Gastroesophageal sphincter (tissue), 4 donors: ENCODE measurements around the gene ISCA2. TPM values are rescaled to one million over a fixed set of nuclear protein-coding genes. Genes with fewer than 3 reads are reported as not detected.
"Not testable (repeated sequence)": the region's sequence is repeated elsewhere in the genome, so short reads cannot be mapped to it uniquely, and the experiment has no call there.

ENCODE experiments used
- ATAC-seq: fragments of 150-250 bp; one replicate; pipeline ENCODE4 v1.9.1; 2016; ENCODE audit warnings: mild to moderate bottlenecking, moderate library complexity
- H3K27ac ChIP-seq, 4 donors: fragments of 200-600 bp; sonication (generic) in 3 of 4; 1 replicate in 3 of 4; 2 replicates in 1 of 4; pipeline ENCODE4 v1.5.1; 2016 to 2019
- H3K27me3 ChIP-seq: fragments of 200-600 bp; sonication (generic); one replicate; pipeline ENCODE4 v1.5.1; 2019
- H3K36me3 ChIP-seq, 2 donors: fragments of 200-600 bp; sonication (generic); one replicate each; pipeline ENCODE4 v1.5.1; 2019; ENCODE audit warnings: control low read depth in 1 of 2
- H3K4me1 ChIP-seq, 3 donors: fragments of 200-600 bp; sonication (generic); 1 replicate in 2 of 3; 2 replicates in 1 of 3; pipeline ENCODE4 v1.5.1; 2016 to 2019; ENCODE audit warnings: control low read depth in 2 of 3
- H3K4me3 ChIP-seq, 2 donors: fragments of 200-600 bp; sonication (generic); one replicate each; pipeline ENCODE4 v1.5.1; 2019; ENCODE audit warnings: mild to moderate bottlenecking in 1 of 2, moderate library complexity in 1 of 2
- H3K9me3 ChIP-seq, 3 donors: fragments of 200-600 bp; sonication (generic); one replicate each; pipeline ENCODE4 v1.5.1; 2017 to 2019; ENCODE audit warnings: control low read depth in 2 of 3
- EP300 ChIP-seq: sonication (generic); formaldehyde crosslinking; IDR thresholded peaks from one replicate; pipeline ENCODE4 v1.6.1; 2017; ENCODE audit warnings: antibody characterized with exemption, mild to moderate bottlenecking
- POLR2A ChIP-seq, 2 donors: fragments of 450-650 bp; IDR thresholded peaks; one replicate each; pipeline ENCODE4 v1.6.1; 2017; ENCODE audit warnings: antibody characterized with exemption in 2 of 2, mild to moderate bottlenecking in 2 of 2, moderate library complexity in 1 of 2
- POLR2AphosphoS5 ChIP-seq: sonication (generic); formaldehyde crosslinking; IDR thresholded peaks from one replicate; pipeline ENCODE4 v1.6.1; 2017; ENCODE audit warnings: antibody characterized with exemption
- WGBS, 2 donors: methylation state at CpG; one replicate each; pipeline ENCODE4 v1.1.5; 2018; ENCODE audit warnings: low coverage in 1 of 2; 5-methylcytosine and 5-hydroxymethylcytosine counted together
- total RNA-seq, 4 donors: library from RNA; depleted of rRNA; stranded (reverse); fragments of >200 nt; gene quantifications; one replicate each; pipeline ENCODE4 v1.1.0, GENCODE V29; 2016
- TF ChIP-seq, protein P1 (sequence below), 4 experiments: fragments of 200-600 bp in 2 of 4; fragments of 450-650 bp in 2 of 4; sonication (generic) in 1 of 4; IDR thresholded peaks; one replicate each; pipeline ENCODE4 v1.5.1; 2017 to 2019; ENCODE audit warnings: antibody characterized with exemption in 4 of 4, mild to moderate bottlenecking in 2 of 4, moderate library complexity in 2 of 4

Gene ISCA2, protein sequence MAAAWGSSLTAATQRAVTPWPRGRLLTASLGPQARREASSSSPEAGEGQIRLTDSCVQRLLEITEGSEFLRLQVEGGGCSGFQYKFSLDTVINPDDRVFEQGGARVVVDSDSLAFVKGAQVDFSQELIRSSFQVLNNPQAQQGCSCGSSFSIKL
- 10 to 100 TPM; 10.6 to 16.3 (median 10.9) TPM for total RNA-seq

DNA sequence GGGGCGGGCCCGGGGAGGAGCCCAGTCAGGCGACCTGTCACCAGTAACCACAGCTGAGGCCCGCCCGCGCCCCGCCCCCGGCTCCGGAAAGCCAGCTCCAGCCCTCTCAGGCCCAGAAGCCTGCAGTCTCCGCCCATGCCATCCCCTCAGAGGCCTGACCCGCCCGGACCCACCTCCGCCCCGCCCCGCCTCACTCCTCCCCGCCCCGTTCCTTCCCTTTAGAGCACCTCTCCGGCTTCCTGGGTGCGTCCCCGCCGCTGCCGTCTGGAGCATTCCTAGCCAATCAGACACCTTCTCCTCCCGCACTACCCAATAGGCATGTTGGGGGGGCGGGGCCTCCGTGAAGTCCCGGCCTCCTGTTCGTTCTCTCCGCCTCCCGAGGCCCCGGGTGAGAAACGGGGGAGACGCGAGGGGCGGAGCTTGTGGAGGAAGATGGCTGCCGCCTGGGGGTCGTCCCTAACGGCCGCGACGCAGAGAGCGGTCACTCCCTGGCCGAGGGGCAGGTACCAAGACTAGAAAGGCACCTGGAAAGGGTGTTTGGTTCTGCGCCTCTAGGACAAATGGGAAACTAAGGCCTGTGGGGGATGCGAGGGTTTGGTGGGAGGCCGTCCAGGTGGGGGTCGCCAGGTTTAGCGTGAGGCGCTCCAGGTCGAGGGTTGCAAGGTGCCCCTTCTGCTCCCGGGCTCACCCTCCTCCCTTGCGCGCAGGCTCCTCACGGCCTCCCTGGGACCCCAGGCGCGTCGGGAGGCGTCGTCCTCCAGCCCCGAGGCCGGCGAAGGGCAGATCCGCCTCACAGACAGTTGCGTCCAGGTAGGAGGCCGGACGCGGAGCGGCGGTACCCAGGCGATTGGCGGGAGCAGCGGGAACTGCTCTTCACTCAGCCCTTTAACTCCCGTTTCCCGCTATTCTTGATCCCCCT lies at the start of gene ISCA2:
ISCA2 (plus strand) TSS at position 423 of the 919 bp plus-strand sequence; CDS start at position 433, 10 bp downstream.
- Histone ChIP-seq H3K36me3 (peaks cover 0 to 13% of the 10 kb centered on the region in 2 donors), H3K27ac (peak within 1 kb of the TSS; percentile 87 to 95 (median 91)), H3K4me1 (peaks cover 6 to 56% (median 7%) of the 10 kb centered on the region in 3 donors), H3K4me3 (peak within 1 kb of the TSS; percentile 83 to 90), H3K27me3 (no peaks in the 10 kb centered on the region), H3K9me3 (no peaks in the 10 kb centered on the region)
- 0% methylated on average over 10 of the region's 73 CpGs; no CpG with 5 or more reads in 1 of the 2 donors for WGBS, 2 donors
- TF ChIP-seq EP300 (no peak), POLR2A (IDR thresholded peaks at IDR 0.05) (peak; percentile 19 to 34)
- ATAC-seq: peak; percentile 96

DNA sequence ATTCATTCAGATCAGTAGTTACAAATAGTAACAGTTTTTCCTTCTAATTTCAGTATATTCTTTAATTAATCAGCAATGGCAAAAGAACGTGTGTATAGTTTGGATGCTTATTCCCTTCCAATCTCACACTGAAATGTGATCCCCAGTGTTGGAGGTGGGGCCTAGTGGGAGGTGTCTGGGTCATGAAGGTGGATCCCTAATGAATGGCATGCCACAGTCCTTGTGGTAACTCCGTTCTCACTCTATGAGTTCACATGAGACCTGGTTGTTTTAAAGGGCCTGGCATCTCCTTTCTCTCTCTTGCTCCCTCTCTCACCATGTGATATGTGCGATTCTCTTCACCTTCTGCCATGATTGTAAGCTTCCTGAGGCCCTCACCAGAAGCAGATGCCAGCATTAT lies 48.7 kb upstream of the ISCA2 start:
- TF ChIP-seq POLR2A (IDR thresholded peaks at IDR 0.05): no peak
- TF ChIP-seq POLR2AphosphoS5: no peak
- TF ChIP-seq, protein P1, sequence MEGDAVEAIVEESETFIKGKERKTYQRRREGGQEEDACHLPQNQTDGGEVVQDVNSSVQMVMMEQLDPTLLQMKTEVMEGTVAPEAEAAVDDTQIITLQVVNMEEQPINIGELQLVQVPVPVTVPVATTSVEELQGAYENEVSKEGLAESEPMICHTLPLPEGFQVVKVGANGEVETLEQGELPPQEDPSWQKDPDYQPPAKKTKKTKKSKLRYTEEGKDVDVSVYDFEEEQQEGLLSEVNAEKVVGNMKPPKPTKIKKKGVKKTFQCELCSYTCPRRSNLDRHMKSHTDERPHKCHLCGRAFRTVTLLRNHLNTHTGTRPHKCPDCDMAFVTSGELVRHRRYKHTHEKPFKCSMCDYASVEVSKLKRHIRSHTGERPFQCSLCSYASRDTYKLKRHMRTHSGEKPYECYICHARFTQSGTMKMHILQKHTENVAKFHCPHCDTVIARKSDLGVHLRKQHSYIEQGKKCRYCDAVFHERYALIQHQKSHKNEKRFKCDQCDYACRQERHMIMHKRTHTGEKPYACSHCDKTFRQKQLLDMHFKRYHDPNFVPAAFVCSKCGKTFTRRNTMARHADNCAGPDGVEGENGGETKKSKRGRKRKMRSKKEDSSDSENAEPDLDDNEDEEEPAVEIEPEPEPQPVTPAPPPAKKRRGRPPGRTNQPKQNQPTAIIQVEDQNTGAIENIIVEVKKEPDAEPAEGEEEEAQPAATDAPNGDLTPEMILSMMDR (IDR thresholded peaks at IDR 0.05): no peak
- TF ChIP-seq EP300: no peak
- Histone ChIP-seq H3K27me3 (no peaks in the 10 kb centered on the region), H3K27ac (no peak overlapping the region), H3K4me3 (no peak overlapping the region), H3K4me1 (no peaks in the 10 kb centered on the region), H3K9me3 (no peaks in the 10 kb centered on the region), H3K36me3 (no peaks in the 10 kb centered on the region)
- ATAC-seq: no peak
- whole genome bisulfite sequencing, 2 donors: 17 to 25% methylated on average over 2 to 3 of the region's 3 CpGs

DNA sequence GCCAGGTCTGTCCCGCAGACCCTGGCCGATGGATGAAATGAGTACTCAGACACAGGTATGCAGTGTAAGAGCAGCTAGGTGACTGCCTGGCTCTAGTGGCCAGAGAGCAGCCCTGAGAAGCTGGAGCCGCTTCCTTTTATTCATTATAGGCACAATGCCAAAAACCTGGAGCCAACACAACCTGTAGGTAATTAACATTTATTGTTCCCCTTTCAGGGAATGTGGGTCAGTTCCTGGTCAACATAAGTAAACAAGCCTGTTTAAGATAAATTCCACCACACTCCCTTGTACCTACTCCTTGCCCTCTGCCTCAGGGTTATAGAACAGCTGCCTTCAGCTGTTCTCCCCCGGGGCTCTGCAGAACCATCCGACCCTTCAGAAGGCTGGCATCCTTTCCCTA lies 39.2 kb upstream of the ISCA2 start:
- H3K27me3 ChIP-seq, H3K9me3 ChIP-seq, ATAC-seq, H3K27ac ChIP-seq, H3K4me3 ChIP-seq, H3K36me3 ChIP-seq, H3K4me1 ChIP-seq: not testable (repeated sequence)
- WGBS, 2 donors: 65 to 81% methylated on average over 2 to 5 of the region's 5 CpGs

DNA sequence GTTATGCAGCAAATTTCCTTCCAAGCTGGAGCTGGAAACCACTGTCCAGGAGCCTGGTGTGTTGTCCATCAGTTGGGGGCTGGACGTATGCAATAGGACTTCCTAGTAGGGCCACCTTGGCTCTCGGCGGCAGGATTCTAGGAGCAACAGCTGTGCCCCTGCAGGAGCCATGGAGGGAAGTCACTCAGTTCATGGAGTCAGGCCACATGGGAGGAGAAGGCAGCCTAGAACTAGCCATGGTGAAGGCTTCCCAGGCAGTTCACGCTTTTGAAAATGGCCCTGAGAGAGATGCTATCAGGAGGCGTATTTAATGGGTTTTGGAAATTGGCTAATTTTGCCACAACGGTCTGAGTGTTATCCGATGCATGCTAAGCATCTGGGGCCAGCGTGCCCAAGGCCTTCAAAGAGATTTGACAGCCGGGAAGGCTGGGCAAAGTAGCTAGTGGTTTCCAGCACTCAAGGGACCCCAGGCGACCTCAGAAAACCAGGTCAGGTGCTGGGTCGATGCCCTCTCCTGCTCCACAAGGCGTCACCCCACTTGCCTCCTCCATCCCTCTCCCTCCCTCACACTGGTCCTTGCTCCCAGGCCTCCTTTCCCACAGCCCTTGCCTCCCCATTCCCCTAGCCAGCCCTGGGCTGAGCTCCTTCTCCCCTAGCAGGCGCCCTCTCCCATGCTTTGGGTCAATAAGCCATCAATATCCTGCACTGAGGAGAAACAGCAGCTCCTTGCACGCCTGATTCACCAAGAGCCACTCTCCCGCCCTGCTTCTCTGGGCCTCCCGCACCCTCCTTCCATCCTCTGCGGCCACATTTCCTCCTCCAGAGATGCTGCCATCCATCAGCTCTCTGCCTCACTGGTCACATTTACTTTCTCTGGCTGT lies 36.6 kb upstream of the ISCA2 start:
- 72 to 80% methylated on average over 7 to 12 of the region's 17 CpGs for WGBS, 2 donors
- Histone ChIP-seq H3K4me3 (no peak overlapping the region), H3K36me3 (no peaks in the 10 kb centered on the region), H3K27ac (no peak overlapping the region), H3K9me3 (no peaks in the 10 kb centered on the region), H3K4me1 (no peaks in the 10 kb centered on the region), H3K27me3 (no peaks in the 10 kb centered on the region)
- TF ChIP-seq POLR2AphosphoS5: no peak
- TF ChIP-seq, protein P1 (IDR thresholded peaks at IDR 0.05): no peak
- TF ChIP-seq POLR2A (IDR thresholded peaks at IDR 0.05): no peak
- TF ChIP-seq EP300: no peak
- no peak for ATAC-seq

DNA sequence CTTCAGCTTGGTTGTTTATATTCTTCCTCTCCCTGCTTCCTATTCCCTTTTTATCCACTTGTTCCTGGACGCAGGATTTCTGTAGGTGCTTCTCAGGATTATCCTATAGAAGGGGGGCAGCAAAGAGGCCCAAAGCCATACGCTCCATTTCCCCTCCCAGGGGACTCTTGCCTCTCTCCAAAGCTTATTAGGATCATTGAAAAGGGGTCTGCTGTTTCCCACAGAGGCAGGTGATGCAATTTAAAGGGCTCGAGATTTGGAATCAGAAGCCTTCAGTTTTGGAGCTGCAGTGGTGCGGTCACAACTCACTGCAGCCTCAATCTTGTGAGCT lies 36.0 kb upstream of the ISCA2 start:
- no peak overlapping the region for H3K27ac ChIP-seq
- 64% methylated on average over 4 of the region's 4 CpGs; no CpG with 5 or more reads in 1 of the 2 donors for WGBS, 2 donors
- no peaks in the 10 kb centered on the region for H3K9me3 ChIP-seq
- no peaks in the 10 kb centered on the region for H3K27me3 ChIP-seq
- H3K36me3 ChIP-seq: no peaks in the 10 kb centered on the region
- TF ChIP-seq EP300 (no peak), POLR2AphosphoS5 (no peak), POLR2A (IDR thresholded peaks at IDR 0.05) (no peak)
- TF ChIP-seq, protein P1 (IDR thresholded peaks at IDR 0.05): no peak
- no peaks in the 10 kb centered on the region for H3K4me1 ChIP-seq
- ATAC-seq: no peak
- H3K4me3 ChIP-seq: no peak overlapping the region
